Esophagus muscularis mucosa (tissue), 4 donors: ENCODE data around the gene MACROD2. TPM values are rescaled to one million over a fixed set of nuclear protein-coding genes. Genes with fewer than 3 reads are reported as not detected.

Experiments
- DNase-seq: peaks from one replicate; pipeline ENCODE4 v3.0.0-alpha.2; 2017; ENCODE audit errors: extremely low spot score
- H3K27ac ChIP-seq, 4 donors: fragments of 200-600 bp; sonication (generic); replicated peaks in 1 of 4; 1 replicate in 3 of 4; 2 replicates in 1 of 4; pipeline ENCODE4 v1.5.1; 2016 to 2019; ENCODE audit warnings: mild to moderate bottlenecking in 1 of 4
- H3K27me3 ChIP-seq, 4 donors: fragments of 200-600 bp; sonication (generic); one replicate each; pipeline versions ENCODE4 v1.5.1 to v1.6.0; 2016 to 2019
- H3K36me3 ChIP-seq, 4 donors: fragments of 200-600 bp; sonication (generic); one replicate each; pipeline ENCODE4 v1.5.1; 2016 to 2019
- H3K4me1 ChIP-seq, 4 donors: fragments of 200-600 bp; sonication (generic); one replicate each; pipeline ENCODE4 v1.5.1; 2016 to 2019
- H3K4me3 ChIP-seq, 4 donors: fragments of 200-600 bp; sonication (generic); 1 replicate in 2 of 4; 2 replicates in 2 of 4; pipeline ENCODE4 v1.5.1; 2016 to 2019; ENCODE audit warnings: mild to moderate bottlenecking in 4 of 4, moderate library complexity in 1 of 4
- H3K9me3 ChIP-seq, 4 donors: fragments of 200-600 bp; sonication (generic); 1 replicate in 3 of 4; 2 replicates in 1 of 4; pipeline ENCODE4 v1.5.1; 2016 to 2019
- EP300 ChIP-seq: sonication (generic); formaldehyde crosslinking; IDR thresholded peaks from one replicate; pipeline ENCODE4 v1.6.1; 2017; ENCODE audit warnings: antibody characterized with exemption
- POLR2A ChIP-seq: fragments of 450-650 bp; IDR thresholded peaks from one replicate; pipeline ENCODE4 v1.6.1; 2017; ENCODE audit warnings: antibody characterized with exemption, moderate library complexity, mild to moderate bottlenecking, low read depth
- POLR2AphosphoS5 ChIP-seq, 2 donors: sonication (generic); formaldehyde crosslinking; IDR thresholded peaks; one replicate each; pipeline ENCODE4 v1.6.1; 2017; ENCODE audit warnings: antibody characterized with exemption in 2 of 2
- WGBS: methylation state at CpG from one replicate; pipeline ENCODE4 v1.1.5; 2018; 5-methylcytosine and 5-hydroxymethylcytosine counted together
- intact Hi-C: fragments of 100-400 bp; cut with DNase I; formaldehyde crosslinking; loops from one replicate; pipeline ENCODE4 v1.15.1; 2023
- total RNA-seq, 4 donors: library from RNA; depleted of rRNA; stranded (reverse); fragments of >200 nt; gene quantifications; one replicate each; pipeline versions ENCODE4 v1.1.0 to v1.2.1, GENCODE V29; 2016
- TF ChIP-seq, protein P1 (sequence below), 3 experiments: fragments of 200-600 bp in 2 of 3; fragments of 450-650 bp in 1 of 3; sonication (generic) in 2 of 3; IDR thresholded peaks; one replicate each; pipeline ENCODE4 v1.5.1; 2017 to 2019; ENCODE audit warnings: antibody characterized with exemption in 3 of 3, mild to moderate bottlenecking in 2 of 3, moderate library complexity in 1 of 3

MACROD2 gene
- total RNA-seq, 4 donors from 2014 or later: 1.4 to 3.6 (median 2.6) TPM

- Histone ChIP-seq H3K27me3 (no peaks in the 10 kb centered on the region), H3K4me1 (no peaks in the 10 kb centered on the region), H3K27ac (no peak overlapping the region), H3K9me3 (no peaks in the 10 kb centered on the region), H3K36me3 (no peaks in the 10 kb centered on the region), H3K4me3 (no peak overlapping the region)
- intact Hi-C loops: no loop called here
- TF ChIP-seq POLR2A (no peak), POLR2AphosphoS5 (IDR thresholded peaks at IDR 0.05) (no peak), EP300 (no peak)
- TF ChIP-seq, protein P1, sequence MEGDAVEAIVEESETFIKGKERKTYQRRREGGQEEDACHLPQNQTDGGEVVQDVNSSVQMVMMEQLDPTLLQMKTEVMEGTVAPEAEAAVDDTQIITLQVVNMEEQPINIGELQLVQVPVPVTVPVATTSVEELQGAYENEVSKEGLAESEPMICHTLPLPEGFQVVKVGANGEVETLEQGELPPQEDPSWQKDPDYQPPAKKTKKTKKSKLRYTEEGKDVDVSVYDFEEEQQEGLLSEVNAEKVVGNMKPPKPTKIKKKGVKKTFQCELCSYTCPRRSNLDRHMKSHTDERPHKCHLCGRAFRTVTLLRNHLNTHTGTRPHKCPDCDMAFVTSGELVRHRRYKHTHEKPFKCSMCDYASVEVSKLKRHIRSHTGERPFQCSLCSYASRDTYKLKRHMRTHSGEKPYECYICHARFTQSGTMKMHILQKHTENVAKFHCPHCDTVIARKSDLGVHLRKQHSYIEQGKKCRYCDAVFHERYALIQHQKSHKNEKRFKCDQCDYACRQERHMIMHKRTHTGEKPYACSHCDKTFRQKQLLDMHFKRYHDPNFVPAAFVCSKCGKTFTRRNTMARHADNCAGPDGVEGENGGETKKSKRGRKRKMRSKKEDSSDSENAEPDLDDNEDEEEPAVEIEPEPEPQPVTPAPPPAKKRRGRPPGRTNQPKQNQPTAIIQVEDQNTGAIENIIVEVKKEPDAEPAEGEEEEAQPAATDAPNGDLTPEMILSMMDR (IDR thresholded peaks at IDR 0.05): no peak
- 79% methylated on average over 3 of the region's 3 CpGs for WGBS
- no peak for DNase-seq
Measured at GRCh38 chr20:15171016-15171415, 1175.7 kb downstream of the MACROD2 start.

DNA sequence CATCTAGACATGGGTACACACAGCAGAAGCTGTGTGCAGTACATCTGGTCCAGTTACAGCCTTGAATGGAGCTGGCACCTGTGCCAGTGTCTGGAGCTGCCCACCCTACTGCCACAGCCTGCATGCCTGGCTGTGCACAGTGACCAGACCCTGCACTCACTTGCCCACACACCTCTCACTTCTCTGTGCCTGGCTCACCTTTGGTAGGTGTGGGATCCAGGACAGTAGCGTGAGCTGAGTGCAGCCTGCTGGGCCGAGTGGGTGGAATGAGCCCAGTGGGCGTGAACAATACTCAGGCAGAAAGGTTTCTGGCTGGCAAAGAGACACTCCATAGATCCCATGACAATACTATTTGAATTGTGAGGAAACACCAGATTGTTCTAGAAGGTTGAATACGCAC lies 1181.6 kb downstream of the MACROD2 start:
- no peak overlapping the region for H3K4me3 ChIP-seq
- intact Hi-C loops: no loop called here
- no peak for DNase-seq
- no peaks in the 10 kb centered on the region for H3K36me3 ChIP-seq
- no peaks in the 10 kb centered on the region for H3K9me3 ChIP-seq
- H3K4me1 ChIP-seq: peaks cover 0 to 7% (median 0%) of the 10 kb centered on the region in 4 donors
- 84% methylated on average over 4 of the region's 4 CpGs for WGBS
- TF ChIP-seq, protein P1 (IDR thresholded peaks at IDR 0.05): no peak
- no peak for TF ChIP-seq POLR2AphosphoS5 (IDR thresholded peaks at IDR 0.05)
- no peak for TF ChIP-seq EP300
- no peak for TF ChIP-seq POLR2A
- no peaks in the 10 kb centered on the region for H3K27me3 ChIP-seq
- no peak overlapping the region for H3K27ac ChIP-seq

DNA sequence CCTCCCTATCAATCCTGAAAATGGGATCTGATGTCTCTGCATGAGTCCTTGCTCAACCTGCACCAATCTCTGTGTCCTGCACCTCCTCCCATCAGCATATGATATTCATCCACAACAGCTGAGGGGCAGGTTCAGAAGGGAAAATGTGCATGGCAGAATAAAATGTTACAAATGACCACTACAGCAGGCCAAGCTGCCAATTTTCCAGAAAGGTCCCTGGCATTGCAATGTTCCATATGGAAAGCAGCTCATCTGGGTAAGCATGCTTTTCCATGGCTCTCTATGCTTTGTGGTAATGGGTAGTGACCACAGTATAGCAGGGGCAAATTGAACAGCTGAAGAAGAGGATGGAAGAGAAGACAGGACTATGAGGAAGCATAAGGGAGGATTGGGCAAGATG lies 1183.3 kb downstream of the MACROD2 start:
- no peak for DNase-seq
- intact Hi-C loops: no loop called here
- Histone ChIP-seq H3K27ac (no peak overlapping the region), H3K4me1 (peaks cover 0 to 7% (median 0%) of the 10 kb centered on the region in 4 donors), H3K9me3 (no peaks in the 10 kb centered on the region), H3K4me3 (no peak overlapping the region), H3K36me3 (no peaks in the 10 kb centered on the region), H3K27me3 (no peaks in the 10 kb centered on the region)
- TF ChIP-seq EP300 (no peak), POLR2A (no peak), POLR2AphosphoS5 (IDR thresholded peaks at IDR 0.05) (no peak)
- TF ChIP-seq, protein P1 (IDR thresholded peaks at IDR 0.05): no peak

DNA sequence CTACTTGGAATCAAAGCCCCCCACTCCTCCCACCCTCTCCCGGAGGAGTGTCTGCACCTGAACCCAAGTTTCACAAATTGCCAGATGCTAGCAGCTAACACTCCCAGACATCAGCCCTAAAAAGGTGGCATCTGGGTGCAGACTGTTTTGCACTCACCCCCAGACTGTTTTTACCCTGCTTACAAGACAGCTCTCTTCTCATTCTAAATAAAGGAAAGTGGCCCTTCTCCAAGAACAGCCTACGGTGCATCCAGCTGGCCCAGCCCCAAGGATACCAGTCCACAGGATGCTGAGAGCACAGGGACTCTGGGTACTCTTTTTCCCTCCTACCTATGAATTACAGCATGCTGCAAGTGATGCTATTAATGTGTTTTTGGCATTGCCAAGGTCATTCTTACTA lies 1184.1 kb downstream of the MACROD2 start:
- no peaks in the 10 kb centered on the region for H3K27me3 ChIP-seq
- intact Hi-C loops: no loop called here
- no peaks in the 10 kb centered on the region for H3K9me3 ChIP-seq
- TF ChIP-seq EP300 (no peak), POLR2AphosphoS5 (IDR thresholded peaks at IDR 0.05) (no peak), POLR2A (no peak)
- TF ChIP-seq, protein P1 (IDR thresholded peaks at IDR 0.05): no peak
- no peaks in the 10 kb centered on the region for H3K36me3 ChIP-seq
- no peak for DNase-seq
- WGBS: 39% methylated on average over 2 of the region's 2 CpGs
- no peak overlapping the region for H3K4me3 ChIP-seq
- no peak overlapping the region for H3K27ac ChIP-seq
- peaks cover 0 to 7% (median 0%) of the 10 kb centered on the region in 4 donors for H3K4me1 ChIP-seq

DNA sequence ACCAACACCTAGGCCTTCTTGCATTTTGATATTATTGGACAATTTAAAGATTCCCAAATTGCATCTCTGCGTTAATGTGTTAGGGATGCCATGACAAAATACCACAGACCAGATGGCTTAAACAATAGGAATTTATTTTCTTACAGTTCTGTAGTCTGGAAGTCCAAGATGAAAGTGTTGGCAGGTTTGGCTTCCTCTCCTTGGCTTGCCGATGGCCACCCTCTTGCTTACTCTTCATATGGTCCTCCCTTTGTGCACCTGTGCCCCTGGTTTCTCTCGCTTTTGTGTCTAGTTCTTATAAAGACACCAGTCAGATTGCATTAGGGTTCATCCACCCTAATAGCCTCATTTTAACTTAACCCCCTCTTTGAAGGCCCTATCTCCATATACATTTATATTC lies 1184.5 kb downstream of the MACROD2 start:
- no peak for DNase-seq
- H3K9me3 ChIP-seq: no peaks in the 10 kb centered on the region
- H3K4me3 ChIP-seq: no peak overlapping the region
- TF ChIP-seq, protein P1 (IDR thresholded peaks at IDR 0.05): no peak
- TF ChIP-seq EP300 (no peak), POLR2AphosphoS5 (IDR thresholded peaks at IDR 0.05) (no peak), POLR2A (no peak)
- intact Hi-C loops: no loop called here
- WGBS: 87% methylated on average over 3 of the region's 3 CpGs
- no peaks in the 10 kb centered on the region for H3K36me3 ChIP-seq
- peaks cover 0 to 7% (median 0%) of the 10 kb centered on the region in 4 donors for H3K4me1 ChIP-seq
- no peaks in the 10 kb centered on the region for H3K27me3 ChIP-seq
- no peak overlapping the region for H3K27ac ChIP-seq
